Mucosa of descending colon (tissue), 3 donors: Measurements from ENCODE around the gene RHEB. TPM values are rescaled to one million over a fixed set of nuclear protein-coding genes. Genes with fewer than 3 reads are reported as not detected.
"Not testable (repeated sequence)": the region's sequence is repeated elsewhere in the genome, so short reads cannot be mapped to it uniquely, and the experiment has no call there.

Experiments used
- ATAC-seq: fragments of 200-7000 bp; cut with Tn5 transposase; one replicate; pipeline ENCODE4 v1.9.1; 2020; ENCODE audit warnings: mild to moderate bottlenecking, moderate library complexity
- DNase-seq, 3 donors: peaks; one replicate each; pipeline ENCODE4 v3.0.0-alpha.2; 2020
- H3K36me3 ChIP-seq: fragments of 200-600 bp; one replicate; pipeline ENCODE4 v1.8.0; 2021; ENCODE audit warnings: low read depth, mild to moderate bottlenecking
- H3K4me1 ChIP-seq: fragments of 200-600 bp; one replicate; pipeline ENCODE4 v1.8.0; 2021; ENCODE audit warnings: low read depth, mild to moderate bottlenecking
- H3K4me3 ChIP-seq: fragments of 200-600 bp; one replicate; pipeline ENCODE4 v1.8.0; 2021; ENCODE audit warnings: mild to moderate bottlenecking
- H3K9me3 ChIP-seq: fragments of 200-600 bp; one replicate; pipeline ENCODE4 v1.8.0; 2021; ENCODE audit warnings: mild to moderate bottlenecking
- CTCF ChIP-seq: fragments of 200-600 bp; IDR thresholded peaks from one replicate; pipeline ENCODE4 v1.8.0; 2022; ENCODE audit warnings: antibody characterized with exemption, mild to moderate bottlenecking
- intact Hi-C, 2 donors: fragments of 100-400 bp; cut with DNase I in 1 of 2; cut with micrococcal nuclease in 1 of 2; formaldehyde crosslinking; loops; one replicate each; pipeline versions ENCODE4 v1.11.0 to v1.11.1; 2022; cut with DNase I, micrococcal nuclease
- total RNA-seq, 3 donors: library from RNA; stranded (reverse); fragmentation: NEBNext Ultra II Directional in 2 of 3; extraction: Animal tissue kit (Norgen Biotek cat#: 25700) in 2 of 3; gene quantifications; one replicate each; pipeline versions ENCODE4 v1.2.1 to v1.2.4, GENCODE V29; 2021 to 2023
- donor health status: DM: no; HTN: no; CAD: no; lungs with moderate emphysema.
- donor health status: DM: no; HTN: no; CAD: no.
- donor health status: DM: no; HTN: yes; CAD: no.

RHEB gene
- total RNA-seq, 3 donors from 2014 or later = 40.3 to 114 (median 73.5) TPM

- DNase-seq = no peak
- H3K9me3 ChIP-seq = peaks cover 14% of the 10 kb centered on the region
- H3K4me1 ChIP-seq = no peaks in the 10 kb centered on the region
- intact Hi-C loops = no loop called here
- no peak for ATAC-seq
- no peak for TF ChIP-seq CTCF
- no peaks in the 10 kb centered on the region for H3K36me3 ChIP-seq
- H3K4me3 ChIP-seq = no peak overlapping the region
Observed at GRCh38 chr7:151529842-151530241, 10.1 kb upstream of the RHEB start.

- Histone ChIP-seq H3K4me3 (no peak overlapping the region), H3K36me3 (no peaks in the 10 kb centered on the region), H3K9me3 (peaks cover 1% of the 10 kb centered on the region), H3K4me1 (no peaks in the 10 kb centered on the region)
- intact Hi-C loops = no loop called here
- no peak for TF ChIP-seq CTCF
- no peak for ATAC-seq
- no peak for DNase-seq
Observed at GRCh38 chr7:151524845-151525244, 5.2 kb upstream of the RHEB start.

- H3K4me1 ChIP-seq = no peaks in the 10 kb centered on the region
- ATAC-seq = no peak
- no peaks in the 10 kb centered on the region for H3K9me3 ChIP-seq
- TF ChIP-seq CTCF = no peak
- intact Hi-C loops = no loop called here
- DNase-seq = no peak
- no peak overlapping the region for H3K4me3 ChIP-seq
- H3K36me3 ChIP-seq = no peaks in the 10 kb centered on the region
Observed at GRCh38 chr7:151524331-151524730, 4.6 kb upstream of the RHEB start.

- H3K9me3 ChIP-seq = no peaks in the 10 kb centered on the region
- DNase-seq (peak; percentile 51 to 79 (median 79)), ATAC-seq (peak; percentile 22)
- peaks cover 10% of the 10 kb centered on the region for H3K4me1 ChIP-seq
- intact Hi-C loops = no loop called here
- H3K4me3 ChIP-seq = peak overlapping the region; percentile 20
- no peak for TF ChIP-seq CTCF
- H3K36me3 ChIP-seq = no peaks in the 10 kb centered on the region
Observed at GRCh38 chr7:151520419-151521261, 945 bp upstream of the RHEB start.

GRCh38 chr7:151518947-151519764 lies 539 bp downstream of the RHEB start:
- intact Hi-C loops = loop anchor here in 1 of 2 donors (10.0 kb wide), 1 partner anchor 54 kb away; no protein-coding TSS in a partner anchor
- H3K4me3 ChIP-seq = peak overlapping the region; percentile 84

More at GRCh38 chr7:151518947-151519764, 539 bp downstream of the RHEB start:
- H3K9me3 ChIP-seq, H3K4me1 ChIP-seq, H3K36me3 ChIP-seq: not testable (repeated sequence)
- ATAC-seq (peak; percentile 81), DNase-seq (peak; percentile 56 to 80 (median 78))
